GM12874 (cell line): ENCODE data around the gene NLK.

Source experiments
- TF ChIP-seq, protein P1 (sequence below): IDR thresholded peaks from 2 replicates; pipeline ENCODE4 v1.5.1; 2011; ENCODE audit warnings: low read depth, mild to moderate bottlenecking, control low read depth, low read length, moderate library complexity; ENCODE audit not compliant: insufficient read depth

The NLK gene

DNA sequence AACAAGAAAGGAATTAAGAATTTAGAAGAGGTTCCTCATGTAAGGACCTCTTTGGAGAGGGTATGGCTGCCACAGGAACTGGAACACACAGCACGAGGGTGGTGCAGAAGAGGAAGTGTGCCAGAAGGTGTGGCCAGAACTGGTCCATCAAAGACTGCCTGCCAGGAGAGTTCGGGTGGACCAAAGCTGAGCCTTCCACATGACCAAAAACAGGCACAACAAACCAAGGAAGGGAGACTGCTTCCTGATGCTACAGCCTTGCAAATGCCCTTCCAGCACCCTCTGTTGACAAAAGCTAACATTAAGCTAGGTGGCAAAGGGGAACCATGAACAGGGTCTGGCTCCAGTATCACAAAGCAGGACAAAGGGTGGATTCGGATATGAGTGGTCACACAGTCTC is 150.8 kb downstream of the NLK start:
- TF ChIP-seq, protein P1, sequence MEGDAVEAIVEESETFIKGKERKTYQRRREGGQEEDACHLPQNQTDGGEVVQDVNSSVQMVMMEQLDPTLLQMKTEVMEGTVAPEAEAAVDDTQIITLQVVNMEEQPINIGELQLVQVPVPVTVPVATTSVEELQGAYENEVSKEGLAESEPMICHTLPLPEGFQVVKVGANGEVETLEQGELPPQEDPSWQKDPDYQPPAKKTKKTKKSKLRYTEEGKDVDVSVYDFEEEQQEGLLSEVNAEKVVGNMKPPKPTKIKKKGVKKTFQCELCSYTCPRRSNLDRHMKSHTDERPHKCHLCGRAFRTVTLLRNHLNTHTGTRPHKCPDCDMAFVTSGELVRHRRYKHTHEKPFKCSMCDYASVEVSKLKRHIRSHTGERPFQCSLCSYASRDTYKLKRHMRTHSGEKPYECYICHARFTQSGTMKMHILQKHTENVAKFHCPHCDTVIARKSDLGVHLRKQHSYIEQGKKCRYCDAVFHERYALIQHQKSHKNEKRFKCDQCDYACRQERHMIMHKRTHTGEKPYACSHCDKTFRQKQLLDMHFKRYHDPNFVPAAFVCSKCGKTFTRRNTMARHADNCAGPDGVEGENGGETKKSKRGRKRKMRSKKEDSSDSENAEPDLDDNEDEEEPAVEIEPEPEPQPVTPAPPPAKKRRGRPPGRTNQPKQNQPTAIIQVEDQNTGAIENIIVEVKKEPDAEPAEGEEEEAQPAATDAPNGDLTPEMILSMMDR, result no peak

DNA sequence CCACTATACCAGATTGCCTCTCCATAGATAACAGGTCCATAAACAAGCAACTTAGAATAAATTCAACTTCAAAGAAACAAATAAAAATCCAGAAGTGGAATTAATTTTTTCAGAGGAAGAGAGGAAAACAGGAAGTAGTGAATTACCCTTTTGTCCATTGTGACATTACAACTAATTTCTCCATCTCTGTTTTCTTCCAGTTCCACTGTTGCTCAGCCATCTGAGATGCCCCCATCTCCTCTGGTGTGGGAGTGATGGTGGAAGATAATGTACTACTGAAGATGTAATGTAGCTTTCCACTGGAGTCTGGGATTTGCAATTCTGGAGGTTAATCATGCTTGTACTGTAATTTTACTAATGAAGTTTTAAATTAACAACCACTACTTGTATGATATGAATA is 151.9 kb downstream of the NLK start:
- TF ChIP-seq, protein P1, result no peak

DNA sequence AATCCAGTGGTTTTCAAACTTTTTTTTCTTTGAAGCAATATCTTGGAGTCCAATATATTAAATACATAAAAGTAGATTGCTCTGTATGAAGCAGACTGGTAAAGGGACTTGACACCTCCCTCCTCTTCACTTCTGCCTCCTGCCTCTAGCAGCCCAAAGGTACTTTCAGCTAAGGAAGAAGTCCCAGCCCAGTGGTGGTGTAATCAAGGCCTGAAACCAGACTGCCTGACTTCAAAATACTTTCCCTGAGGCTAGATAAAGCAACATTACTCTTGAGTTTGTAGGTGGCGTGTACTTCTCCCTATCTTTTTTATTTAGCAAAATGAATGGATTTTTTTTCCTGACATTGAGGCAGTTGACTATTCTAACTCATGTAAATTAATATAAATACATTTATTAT is 154.2 kb downstream of the NLK start:
- TF ChIP-seq, protein P1, result no peak

DNA sequence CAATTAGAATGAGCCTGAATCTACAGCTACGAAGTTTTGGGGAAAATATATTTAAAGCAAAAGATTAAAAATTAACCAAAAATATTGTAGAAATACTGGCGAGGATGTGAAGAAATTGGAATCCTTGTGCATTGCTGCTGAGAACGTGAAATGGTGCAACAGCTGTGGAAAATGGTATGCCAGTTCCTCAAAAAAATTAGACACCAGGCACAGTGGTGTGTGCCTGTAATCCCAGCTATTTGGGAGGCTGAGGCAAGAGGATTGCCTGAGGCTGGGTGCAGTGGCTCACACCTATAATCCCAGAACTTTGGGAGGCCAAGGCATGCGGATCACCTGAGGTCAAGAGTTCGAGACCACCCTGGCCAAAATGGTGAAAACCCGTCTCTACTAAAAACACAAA is 156.6 kb downstream of the NLK start:
- TF ChIP-seq, protein P1, result no peak

DNA sequence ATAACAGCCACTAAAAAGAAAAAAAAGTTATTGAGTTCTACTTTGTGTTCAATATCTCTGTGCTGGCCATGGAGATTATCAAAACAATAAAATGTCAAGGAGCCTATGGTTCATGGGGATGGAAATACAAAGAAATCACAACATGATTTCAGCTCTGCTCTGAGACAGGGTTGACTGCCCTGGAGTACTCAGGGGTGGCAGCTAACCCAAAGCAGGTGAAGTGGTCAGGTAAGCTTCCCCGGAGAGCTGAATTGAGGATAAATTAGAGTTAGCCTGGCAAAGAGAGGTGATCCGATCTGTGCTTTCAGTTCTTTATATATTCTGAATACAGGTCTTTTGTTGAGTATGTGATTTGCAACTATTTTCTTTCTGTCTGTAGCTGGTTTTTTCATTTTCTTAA is 157.3 kb downstream of the NLK start:
- TF ChIP-seq, protein P1, result no peak

DNA sequence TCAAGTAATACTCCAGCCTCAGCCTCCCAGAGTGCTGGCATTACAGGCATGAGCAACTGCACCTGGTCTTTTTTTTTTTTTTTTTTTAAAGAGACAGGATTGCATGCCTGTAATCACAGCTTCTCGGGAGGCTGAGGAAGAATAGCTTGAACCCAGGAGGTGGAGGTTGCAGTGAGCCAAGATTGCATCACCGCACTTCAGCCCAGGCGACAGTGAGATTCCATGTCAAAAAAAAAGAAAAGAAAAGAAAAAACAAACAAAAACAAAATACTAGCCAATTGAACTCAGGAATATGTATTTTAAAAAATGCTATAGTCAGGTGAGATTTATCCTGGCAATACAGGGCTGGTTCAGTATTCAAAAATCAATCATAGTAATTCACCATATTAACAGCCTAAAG is 158.8 kb downstream of the NLK start:
- TF ChIP-seq, protein P1, result no peak

DNA sequence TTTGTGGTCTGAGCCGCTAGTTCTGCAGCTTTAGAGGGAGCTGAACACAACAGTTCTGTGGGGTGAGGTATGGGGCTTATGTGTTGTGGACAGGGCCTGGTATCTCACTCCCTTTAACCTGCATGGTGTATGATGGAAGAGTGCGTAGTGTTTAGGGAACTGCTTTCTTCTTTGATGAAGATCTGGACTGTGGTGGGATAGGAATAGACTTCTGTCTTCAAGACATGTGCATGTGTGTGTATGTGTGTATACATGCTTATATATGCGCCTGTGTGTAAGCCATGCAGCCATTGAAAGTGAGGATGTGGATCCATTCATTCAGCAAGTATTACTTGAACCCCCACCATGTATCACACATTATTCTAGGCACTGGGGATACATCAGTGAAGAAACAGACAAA is 161.8 kb downstream of the NLK start:
- TF ChIP-seq, protein P1, result no peak

DNA sequence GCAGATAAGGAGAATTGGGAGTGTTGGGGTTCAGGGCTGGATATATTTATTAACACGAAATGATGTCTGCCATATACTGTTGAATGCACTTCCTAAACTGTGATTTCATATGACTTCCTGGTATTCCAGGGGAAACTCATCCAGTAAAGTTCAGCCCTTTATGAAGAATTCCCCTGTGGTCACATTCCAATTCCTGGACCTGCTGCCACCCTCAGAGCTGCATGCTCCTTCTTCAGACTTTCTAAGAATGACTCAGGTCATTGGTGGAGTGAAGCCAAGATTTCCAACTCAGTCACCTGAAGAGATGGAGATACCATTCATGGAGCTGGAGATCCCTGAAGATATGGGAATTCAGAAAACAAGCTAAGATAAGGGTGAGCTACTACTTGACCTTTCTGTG is 162.3 kb downstream of the NLK start:
- TF ChIP-seq, protein P1, result no peak
